ENCODE results near the gene GNB1.

DNA sequence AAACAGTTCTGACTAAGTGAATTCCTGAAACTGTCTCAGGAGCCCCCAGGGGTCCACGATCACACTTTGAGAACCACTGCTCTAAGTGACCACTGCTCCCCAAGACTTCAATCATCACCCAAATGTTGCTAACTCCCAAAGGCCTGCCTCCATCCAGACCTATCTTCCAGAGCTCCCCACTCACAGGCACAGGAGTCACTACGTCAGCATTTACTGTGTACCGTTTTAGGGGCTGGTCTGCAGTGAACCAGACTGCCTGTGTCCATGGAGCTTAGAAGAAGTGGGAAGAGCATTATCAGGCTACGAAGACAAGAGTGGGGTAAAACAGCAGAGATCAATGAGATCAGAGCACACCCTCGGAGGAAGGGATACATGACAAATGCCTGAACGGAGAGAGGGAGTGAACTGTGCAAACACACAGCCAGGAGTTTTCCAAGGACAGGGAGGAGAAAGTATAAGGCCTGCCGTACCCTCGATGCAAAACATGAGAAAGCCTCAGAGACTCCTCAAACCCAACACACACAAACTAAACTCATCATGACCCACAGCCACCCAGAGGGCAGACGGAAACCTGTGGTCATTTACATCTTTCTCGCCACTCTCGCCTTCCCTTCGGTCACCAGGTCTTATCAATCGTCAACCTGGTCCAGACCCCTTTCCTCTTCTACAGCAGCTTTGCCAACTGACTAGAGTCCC is 10.1 kb downstream of the GNB1 start:
- TF ChIP-seq, protein P1, sequence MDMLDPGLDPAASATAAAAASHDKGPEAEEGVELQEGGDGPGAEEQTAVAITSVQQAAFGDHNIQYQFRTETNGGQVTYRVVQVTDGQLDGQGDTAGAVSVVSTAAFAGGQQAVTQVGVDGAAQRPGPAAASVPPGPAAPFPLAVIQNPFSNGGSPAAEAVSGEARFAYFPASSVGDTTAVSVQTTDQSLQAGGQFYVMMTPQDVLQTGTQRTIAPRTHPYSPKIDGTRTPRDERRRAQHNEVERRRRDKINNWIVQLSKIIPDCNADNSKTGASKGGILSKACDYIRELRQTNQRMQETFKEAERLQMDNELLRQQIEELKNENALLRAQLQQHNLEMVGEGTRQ (IDR thresholded peaks at IDR 0.05; ENCODE audit: low read depth, low read length) = no peak
- TF ChIP-seq, protein P2, sequence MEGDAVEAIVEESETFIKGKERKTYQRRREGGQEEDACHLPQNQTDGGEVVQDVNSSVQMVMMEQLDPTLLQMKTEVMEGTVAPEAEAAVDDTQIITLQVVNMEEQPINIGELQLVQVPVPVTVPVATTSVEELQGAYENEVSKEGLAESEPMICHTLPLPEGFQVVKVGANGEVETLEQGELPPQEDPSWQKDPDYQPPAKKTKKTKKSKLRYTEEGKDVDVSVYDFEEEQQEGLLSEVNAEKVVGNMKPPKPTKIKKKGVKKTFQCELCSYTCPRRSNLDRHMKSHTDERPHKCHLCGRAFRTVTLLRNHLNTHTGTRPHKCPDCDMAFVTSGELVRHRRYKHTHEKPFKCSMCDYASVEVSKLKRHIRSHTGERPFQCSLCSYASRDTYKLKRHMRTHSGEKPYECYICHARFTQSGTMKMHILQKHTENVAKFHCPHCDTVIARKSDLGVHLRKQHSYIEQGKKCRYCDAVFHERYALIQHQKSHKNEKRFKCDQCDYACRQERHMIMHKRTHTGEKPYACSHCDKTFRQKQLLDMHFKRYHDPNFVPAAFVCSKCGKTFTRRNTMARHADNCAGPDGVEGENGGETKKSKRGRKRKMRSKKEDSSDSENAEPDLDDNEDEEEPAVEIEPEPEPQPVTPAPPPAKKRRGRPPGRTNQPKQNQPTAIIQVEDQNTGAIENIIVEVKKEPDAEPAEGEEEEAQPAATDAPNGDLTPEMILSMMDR (conservative IDR thresholded peaks at IDR 0.05; ENCODE audit: low read depth, low read length) = no peak
- TF ChIP-seq, protein P3, sequence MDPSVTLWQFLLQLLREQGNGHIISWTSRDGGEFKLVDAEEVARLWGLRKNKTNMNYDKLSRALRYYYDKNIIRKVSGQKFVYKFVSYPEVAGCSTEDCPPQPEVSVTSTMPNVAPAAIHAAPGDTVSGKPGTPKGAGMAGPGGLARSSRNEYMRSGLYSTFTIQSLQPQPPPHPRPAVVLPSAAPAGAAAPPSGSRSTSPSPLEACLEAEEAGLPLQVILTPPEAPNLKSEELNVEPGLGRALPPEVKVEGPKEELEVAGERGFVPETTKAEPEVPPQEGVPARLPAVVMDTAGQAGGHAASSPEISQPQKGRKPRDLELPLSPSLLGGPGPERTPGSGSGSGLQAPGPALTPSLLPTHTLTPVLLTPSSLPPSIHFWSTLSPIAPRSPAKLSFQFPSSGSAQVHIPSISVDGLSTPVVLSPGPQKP (IDR thresholded peaks at IDR 0.05; ENCODE audit: borderline replicate concordance, low read depth, low read length) = no peak
- TF ChIP-seq POLR2A (IDR thresholded peaks at IDR 0.05; ENCODE audit: low read depth, low read length) = no peak
- TF ChIP-seq RFX5 (IDR thresholded peaks at IDR 0.05; ENCODE audit: low read depth, low read length) = no peak
- no peak for TF ChIP-seq FOS (IDR thresholded peaks at IDR 0.05; ENCODE audit: low read depth, low read length)
- TF ChIP-seq BHLHE40 (IDR thresholded peaks at IDR 0.05; ENCODE audit: low read depth, low read length) = no peak
- TF ChIP-seq CEBPB (IDR thresholded peaks at IDR 0.05; ENCODE audit: low read depth, low read length) = no peak

Measured in IMR-90 (cell line).